Measurements from ENCODE around the gene ABTB1.

DNA sequence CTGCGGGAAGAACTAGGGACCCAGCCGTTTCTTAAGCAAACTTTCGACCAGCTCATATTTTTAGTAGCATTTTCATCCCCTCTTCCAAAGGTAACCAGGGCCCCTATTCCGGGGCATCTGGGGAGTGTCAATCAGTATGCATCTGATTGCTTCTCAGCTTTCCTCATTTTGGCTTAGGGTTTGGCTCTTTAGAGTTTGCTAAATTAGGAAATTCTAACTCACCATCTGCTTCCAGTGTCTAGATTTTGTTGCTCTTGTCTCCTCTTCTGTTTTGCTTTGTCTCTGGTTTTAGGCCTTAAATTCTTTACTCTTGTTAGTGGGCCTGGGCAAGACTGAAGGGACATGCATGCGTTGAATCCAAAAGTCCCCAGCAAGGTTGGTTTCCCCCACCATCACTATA is 9.6 kb upstream of the ABTB1 start:
- TF ChIP-seq, protein P1, sequence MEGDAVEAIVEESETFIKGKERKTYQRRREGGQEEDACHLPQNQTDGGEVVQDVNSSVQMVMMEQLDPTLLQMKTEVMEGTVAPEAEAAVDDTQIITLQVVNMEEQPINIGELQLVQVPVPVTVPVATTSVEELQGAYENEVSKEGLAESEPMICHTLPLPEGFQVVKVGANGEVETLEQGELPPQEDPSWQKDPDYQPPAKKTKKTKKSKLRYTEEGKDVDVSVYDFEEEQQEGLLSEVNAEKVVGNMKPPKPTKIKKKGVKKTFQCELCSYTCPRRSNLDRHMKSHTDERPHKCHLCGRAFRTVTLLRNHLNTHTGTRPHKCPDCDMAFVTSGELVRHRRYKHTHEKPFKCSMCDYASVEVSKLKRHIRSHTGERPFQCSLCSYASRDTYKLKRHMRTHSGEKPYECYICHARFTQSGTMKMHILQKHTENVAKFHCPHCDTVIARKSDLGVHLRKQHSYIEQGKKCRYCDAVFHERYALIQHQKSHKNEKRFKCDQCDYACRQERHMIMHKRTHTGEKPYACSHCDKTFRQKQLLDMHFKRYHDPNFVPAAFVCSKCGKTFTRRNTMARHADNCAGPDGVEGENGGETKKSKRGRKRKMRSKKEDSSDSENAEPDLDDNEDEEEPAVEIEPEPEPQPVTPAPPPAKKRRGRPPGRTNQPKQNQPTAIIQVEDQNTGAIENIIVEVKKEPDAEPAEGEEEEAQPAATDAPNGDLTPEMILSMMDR (IDR thresholded peaks at IDR 0.05; ENCODE audit: low read length): no peak
- no peak for TF ChIP-seq EZH2 (IDR thresholded peaks at IDR 0.05; ENCODE audit: borderline replicate concordance, low read length)
